NCI-H345 treated with DMSO at 0.1 percent for 48 hours (cell line): ENCODE measurements around the gene ANGPTL4.
A peak's percentile ranks its signal among the peaks of the same experiment; 100 is the strongest.

ENCODE experiments used
- DNase-seq: peaks from one replicate; lab custom pipeline; 2025; ENCODE audit not compliant: unreplicated experiment; lab: John Stamatoyannopoulos, UW

Gene ANGPTL4

GRCh38 chr19:8412783-8413628, 49.1 kb downstream of the ANGPTL4 start, which contains the start of gene MARCHF2:
Gene MARCHF2, plus strand, starts transcription at chr19:8413305. Its CDS starts 8,536 bp downstream, at chr19:8421841.
- DNase-seq = peak; percentile 87

- DNase-seq = no peak
Measured at GRCh38 chr19:8413629-8413995, 49.7 kb downstream of the ANGPTL4 start.

- DNase-seq = no peak
Measured at GRCh38 chr19:8416796-8417195, 52.8 kb downstream of the ANGPTL4 start.

- no peak for DNase-seq
Measured at GRCh38 chr19:8421484-8422461, 57.8 kb downstream of the ANGPTL4 start.

- DNase-seq = no peak
Measured at GRCh38 chr19:8423817-8424223, 59.9 kb downstream of the ANGPTL4 start.
